GM12891 (cell line): Measurements from ENCODE around the gene PACS2.

Experiments used
- POLR2A ChIP-seq: IDR thresholded peaks from 2 replicates; pipeline ENCODE4 v1.6.1; 2011; ENCODE audit warnings: low read depth, low read length, control low read depth
- POLR2AphosphoS5 ChIP-seq: IDR thresholded peaks from 2 replicates; pipeline ENCODE4 v1.6.1; 2011; ENCODE audit warnings: low read depth, low read length, control low read depth

GRCh38 chr14:105330491-105330895, 15.9 kb downstream of the PACS2 start:
- TF ChIP-seq POLR2AphosphoS5 (no peak), POLR2A (no peak)
